Bronchial epithelial cell (primary cell): ENCODE data around the gene CRMP1. TPM values are rescaled to one million over a fixed set of nuclear protein-coding genes. Genes with fewer than 3 reads are reported as not detected.
"Not testable (repeated sequence)": the region's sequence is repeated elsewhere in the genome, so short reads cannot be mapped to it uniquely, and the experiment has no call there.

ENCODE experiments used
- DNase-seq: peaks from one replicate; pipeline ENCODE4 v3.0.0-alpha.2; 2010; ENCODE audit warnings: low read depth
- FAIRE-seq: peaks from 2 replicates; lab custom pipeline; 2011; peaks lifted over from hg19 to GRCh38; lab: Jason Lieb, UNC
- H3K27me3 ChIP-seq: 2 replicates; pipeline ENCODE4 v1.5.1; 2011; ENCODE audit warnings: low read length; ENCODE audit not compliant: control insufficient read depth, insufficient read depth
- H3K36me3 ChIP-seq: 2 replicates; pipeline ENCODE4 v1.5.1; 2011; ENCODE audit warnings: low read length; ENCODE audit not compliant: control insufficient read depth, insufficient read depth
- H3K4me3 ChIP-seq: 2 replicates; pipeline ENCODE4 v1.5.1; 2011; ENCODE audit warnings: mild to moderate bottlenecking, low read depth, low read length, control low read depth
- CTCF ChIP-seq: IDR thresholded peaks from 2 replicates; pipeline ENCODE4 v1.5.1; 2011; ENCODE audit warnings: mild to moderate bottlenecking, moderate library complexity, low read length, control low read depth, inconsistent platforms; ENCODE audit not compliant: insufficient read depth, severe bottlenecking
- total RNA-seq: library from RNA; depleted of rRNA; stranded (reverse); fragments of >200 nt; gene quantifications from 2 replicates; pipeline ENCODE4 v1.2.1, GENCODE V29; 2014

Gene CRMP1
- total RNA-seq, 1 donor from 2014 or later = not detected

- Histone ChIP-seq H3K27me3 (no peaks in the 10 kb centered on the region), H3K36me3 (no peaks in the 10 kb centered on the region), H3K4me3 (no peak overlapping the region)
- DNase-seq = no peak
- FAIRE-seq = no peak
- no peak for TF ChIP-seq CTCF
These were observed 35.7 kb downstream of the CRMP1 start for GRCh38 chr4:5857199-5857598.

- not testable (repeated sequence) for FAIRE-seq, H3K27me3 ChIP-seq, H3K4me3 ChIP-seq, DNase-seq, H3K36me3 ChIP-seq
These were observed 36.5 kb downstream of the CRMP1 start for GRCh38 chr4:5856362-5856761.

GRCh38 chr4:5854929-5855328, 38.0 kb downstream of the CRMP1 start:
- TF ChIP-seq CTCF = no peak
- no peaks in the 10 kb centered on the region for H3K36me3 ChIP-seq
- no peaks in the 10 kb centered on the region for H3K27me3 ChIP-seq
- FAIRE-seq (no peak), DNase-seq (no peak)
- H3K4me3 ChIP-seq = no peak overlapping the region

GRCh38 chr4:5852523-5853202, 40.2 kb downstream of the CRMP1 start:
- H3K36me3 ChIP-seq = no peaks in the 10 kb centered on the region
- H3K4me3 ChIP-seq = no peak overlapping the region
- DNase-seq (no peak), FAIRE-seq (no peak)
- no peaks in the 10 kb centered on the region for H3K27me3 ChIP-seq
- no peak for TF ChIP-seq CTCF

GRCh38 chr4:5851637-5852301, 41.1 kb downstream of the CRMP1 start:
- no peaks in the 10 kb centered on the region for H3K36me3 ChIP-seq
- DNase-seq (no peak), FAIRE-seq (no peak)
- no peak overlapping the region for H3K4me3 ChIP-seq
- H3K27me3 ChIP-seq = no peaks in the 10 kb centered on the region
- no peak for TF ChIP-seq CTCF

- Histone ChIP-seq H3K4me3 (no peak overlapping the region), H3K27me3 (no peaks in the 10 kb centered on the region), H3K36me3 (no peaks in the 10 kb centered on the region)
- no peak for FAIRE-seq
- DNase-seq = no peak
- no peak for TF ChIP-seq CTCF
These were observed 47.6 kb downstream of the CRMP1 start for GRCh38 chr4:5845035-5845905.
